Measurements from ENCODE around the gene BTNL3. TPM values are rescaled to one million over a fixed set of nuclear protein-coding genes. Genes with fewer than 3 reads are reported as not detected.

Gene BTNL3
- total and polyA plus RNA-seq, 4 donors: 0.47 to 1.8 (median 0.71) TPM; not detected in 1

DNA sequence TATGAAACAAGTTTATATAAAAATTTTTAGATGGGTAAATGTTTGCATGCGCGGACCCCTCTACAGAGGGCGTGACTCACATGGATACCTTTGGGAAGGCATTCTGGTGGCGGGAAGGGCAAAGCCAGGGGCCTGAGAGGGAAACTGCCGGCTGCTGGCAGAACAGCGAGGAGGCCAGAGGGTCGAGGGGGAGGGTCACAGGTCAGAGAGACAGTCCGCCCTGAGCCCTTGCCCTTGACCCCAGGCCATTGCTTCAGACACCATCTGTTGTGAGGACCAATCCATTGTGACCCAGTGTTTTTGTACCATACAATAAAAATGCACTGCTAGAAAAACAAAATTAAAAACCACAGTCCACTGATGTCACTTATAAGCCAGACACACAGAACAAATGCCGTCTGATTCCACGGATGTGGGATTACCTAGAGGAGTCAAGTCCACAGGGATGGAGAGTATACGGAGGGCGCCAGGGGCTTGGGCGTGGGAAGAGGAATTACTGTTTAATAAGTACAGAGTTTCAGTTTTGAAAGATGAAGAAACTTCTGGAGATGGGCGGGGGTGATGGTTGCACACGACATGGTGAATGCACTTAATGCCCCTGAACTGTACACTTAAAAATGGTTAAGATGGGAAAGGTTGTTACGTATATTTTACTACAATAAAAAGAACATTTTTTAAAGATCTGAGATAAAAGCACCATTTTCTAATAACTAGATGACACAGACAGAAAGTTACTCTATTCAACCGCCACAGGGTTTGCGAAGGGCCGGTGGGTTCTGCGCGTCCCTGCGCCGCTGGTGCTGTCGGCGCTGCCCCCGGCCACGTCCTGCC, 63.4 kb downstream of the BTNL3 start:
- Histone ChIP-seq H3K27me3 (ENCODE audit: control insufficient read depth in 3 of 3, insufficient read depth in 3 of 3, low read length in 2 of 3) (peaks cover 0 to 82% (median 64%) of the 10 kb centered on the region in 3 donors), H3K27ac (ENCODE audit: low read depth in 1 of 2, low read length in 1 of 2) (peak overlapping the region; percentile 65 to 73)
- no peak for ATAC-seq (ENCODE audit: insufficient read depth, low FRiP score)

GRCh38 chr5:181052672-181053487, 64.2 kb downstream of the BTNL3 start:
- no peak for TF ChIP-seq CTCF (IDR thresholded peaks at IDR 0.05; ENCODE audit: control extremely low read depth, extremely low read depth)
- Histone ChIP-seq H3K9ac (ENCODE audit: insufficient read depth in 1 of 2, low read length in 2 of 2) (no peak overlapping the region), H3K4me1 (ENCODE audit: control insufficient read depth in 5 of 5, insufficient read depth in 5 of 5, low read length in 5 of 5) (peaks cover 0 to 15% (median 3%) of the 10 kb centered on the region in 5 donors), H3K27me3 (ENCODE audit: control insufficient read depth in 3 of 3, insufficient read depth in 3 of 3, low read length in 2 of 3) (peaks cover 0 to 87% (median 70%) of the 10 kb centered on the region in 3 donors), H3K4me3 (peak overlapping the region; percentile 41), H3K27ac (ENCODE audit: low read depth in 1 of 2, low read length in 1 of 2) (peak overlapping the region; percentile 65 to 73), H3K36me3 (ENCODE audit: control insufficient read depth in 4 of 4, insufficient read depth in 4 of 4, low read length in 4 of 4) (no peaks in the 10 kb centered on the region), H3K9me3 (ENCODE audit: control insufficient read depth in 4 of 4, insufficient read depth in 3 of 4, low read length in 3 of 4) (no peaks in the 10 kb centered on the region)
- peak; percentile 18 to 39 (median 22) for DNase-seq
- 1% methylated on average over 74 to 120 of the region's 120 CpGs for WGBS, 2 donors
- ATAC-seq (ENCODE audit: insufficient read depth, low FRiP score): no peak

More for the DNA sequence above, 63.4 kb downstream of the BTNL3 start:
- peaks cover 0 to 15% (median 3%) of the 10 kb centered on the region in 5 donors for H3K4me1 ChIP-seq (ENCODE audit: control insufficient read depth in 5 of 5, insufficient read depth in 5 of 5, low read length in 5 of 5)
- no peak overlapping the region for H3K9ac ChIP-seq (ENCODE audit: insufficient read depth in 1 of 2, low read length in 2 of 2)
- WGBS, 2 donors: 29 to 31% methylated on average over 27 of the region's 27 CpGs
- no peaks in the 10 kb centered on the region for H3K36me3 ChIP-seq (ENCODE audit: control insufficient read depth in 4 of 4, insufficient read depth in 4 of 4, low read length in 4 of 4)
- no peak for TF ChIP-seq CTCF (IDR thresholded peaks at IDR 0.05; ENCODE audit: control extremely low read depth, extremely low read depth)
- no peak for DNase-seq
- H3K9me3 ChIP-seq (ENCODE audit: control insufficient read depth in 4 of 4, insufficient read depth in 3 of 4, low read length in 3 of 4): no peaks in the 10 kb centered on the region
- peak overlapping the region; percentile 41 for H3K4me3 ChIP-seq

DNA sequence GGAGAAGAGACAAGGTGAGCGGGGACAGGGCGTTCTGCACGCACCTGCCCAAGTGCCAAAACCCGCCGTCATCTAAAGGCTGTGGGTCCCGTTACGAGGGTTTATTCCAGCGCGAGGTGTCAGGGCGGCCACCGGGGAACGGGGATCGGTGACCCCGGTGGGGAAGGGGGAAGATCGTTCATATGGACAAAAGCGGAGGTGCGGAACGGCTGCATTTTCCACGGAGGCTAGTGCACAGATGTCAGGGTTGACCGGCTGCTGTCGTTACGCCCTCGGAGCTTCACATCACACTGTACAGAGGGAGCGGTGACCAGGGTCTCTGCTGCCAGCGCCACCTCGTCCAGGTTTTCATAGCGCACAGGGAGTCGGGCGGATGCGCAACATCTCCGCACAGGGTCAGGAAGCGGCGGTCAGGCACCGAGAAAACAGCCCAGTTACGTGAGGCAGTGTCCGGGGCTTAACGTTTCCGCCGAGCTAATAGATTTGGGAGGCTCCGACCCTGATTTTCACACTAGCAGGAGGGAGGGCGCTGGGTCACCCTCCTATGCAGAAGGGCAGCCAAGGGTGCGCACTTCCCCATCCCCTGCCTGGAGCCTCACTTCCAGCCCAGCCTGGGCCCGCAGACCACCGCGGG, 65.0 kb downstream of the BTNL3 start:
- ATAC-seq (ENCODE audit: insufficient read depth, low FRiP score): no peak

More for the DNA sequence above, 65.0 kb downstream of the BTNL3 start:
- no peak for TF ChIP-seq CTCF (IDR thresholded peaks at IDR 0.05; ENCODE audit: control extremely low read depth, extremely low read depth)
- Histone ChIP-seq H3K36me3 (ENCODE audit: control insufficient read depth in 4 of 4, insufficient read depth in 4 of 4, low read length in 4 of 4) (no peaks in the 10 kb centered on the region), H3K4me1 (ENCODE audit: control insufficient read depth in 5 of 5, insufficient read depth in 5 of 5, low read length in 5 of 5) (peaks cover 0 to 15% (median 3%) of the 10 kb centered on the region in 5 donors), H3K27me3 (ENCODE audit: control insufficient read depth in 3 of 3, insufficient read depth in 3 of 3, low read length in 2 of 3) (peaks cover 0 to 89% (median 75%) of the 10 kb centered on the region in 3 donors), H3K9me3 (ENCODE audit: control insufficient read depth in 4 of 4, insufficient read depth in 3 of 4, low read length in 3 of 4) (no peaks in the 10 kb centered on the region), H3K27ac (ENCODE audit: low read depth in 1 of 2, low read length in 1 of 2) (peak overlapping the region; percentile 38 to 54), H3K9ac (ENCODE audit: insufficient read depth in 1 of 2, low read length in 2 of 2) (no peak overlapping the region), H3K4me3 (peak overlapping the region; percentile 39)
- WGBS, 2 donors: 1 to 2% methylated on average over 45 of the region's 45 CpGs
- DNase-seq: peak in 2 of 3 donors; percentile 5 to 23

All from lung (tissue), 12 donors.